Measurements from ENCODE around the gene NDFIP2.

The NDFIP2 gene

GRCh38 chr13:79483086-79483706 lies 2.2 kb downstream of the NDFIP2 start:
- no peak for TF ChIP-seq CTCF (IDR thresholded peaks at IDR 0.05; ENCODE audit: low read depth, low read length)
- DNase-seq: no peak
- no peaks in the 10 kb centered on the region for H3K27me3 ChIP-seq (ENCODE audit: insufficient read depth, low read depth, severe bottlenecking)
- H3K4me3 ChIP-seq (ENCODE audit: low read depth, low read length): no peak overlapping the region
- no peaks in the 10 kb centered on the region for H3K36me3 ChIP-seq
- no peaks in the 10 kb centered on the region for H3K9me3 ChIP-seq (ENCODE audit: severe bottlenecking)
- H3K27ac ChIP-seq: no peak overlapping the region

- no peak for TF ChIP-seq CTCF (IDR thresholded peaks at IDR 0.05; ENCODE audit: low read depth, low read length)
- Histone ChIP-seq H3K36me3 (no peaks in the 10 kb centered on the region), H3K27me3 (ENCODE audit: insufficient read depth, low read depth, severe bottlenecking) (no peaks in the 10 kb centered on the region), H3K27ac (no peak overlapping the region), H3K9me3 (ENCODE audit: severe bottlenecking) (no peaks in the 10 kb centered on the region), H3K4me3 (ENCODE audit: low read depth, low read length) (no peak overlapping the region)
- no peak for DNase-seq
Observed at GRCh38 chr13:79485014-79485811, 4.3 kb downstream of the NDFIP2 start.

- no peak for DNase-seq
- Histone ChIP-seq H3K27ac (no peak overlapping the region), H3K36me3 (no peaks in the 10 kb centered on the region), H3K27me3 (ENCODE audit: insufficient read depth, low read depth, severe bottlenecking) (no peaks in the 10 kb centered on the region), H3K9me3 (ENCODE audit: severe bottlenecking) (no peaks in the 10 kb centered on the region), H3K4me3 (ENCODE audit: low read depth, low read length) (no peak overlapping the region)
- TF ChIP-seq CTCF (IDR thresholded peaks at IDR 0.05; ENCODE audit: low read depth, low read length): no peak
Observed at GRCh38 chr13:79486433-79487188, 5.7 kb downstream of the NDFIP2 start.

- Histone ChIP-seq H3K27ac (no peak overlapping the region), H3K27me3 (ENCODE audit: insufficient read depth, low read depth, severe bottlenecking) (no peaks in the 10 kb centered on the region), H3K9me3 (ENCODE audit: severe bottlenecking) (no peaks in the 10 kb centered on the region), H3K36me3 (no peaks in the 10 kb centered on the region), H3K4me3 (ENCODE audit: low read depth, low read length) (no peak overlapping the region)
- no peak for TF ChIP-seq CTCF (IDR thresholded peaks at IDR 0.05; ENCODE audit: low read depth, low read length)
- no peak for DNase-seq
Observed at GRCh38 chr13:79490326-79490725, 9.4 kb downstream of the NDFIP2 start.

GRCh38 chr13:79490824-79491223 lies 9.9 kb downstream of the NDFIP2 start:
- TF ChIP-seq CTCF (IDR thresholded peaks at IDR 0.05; ENCODE audit: low read depth, low read length): no peak
- Histone ChIP-seq H3K27me3 (ENCODE audit: insufficient read depth, low read depth, severe bottlenecking) (no peaks in the 10 kb centered on the region), H3K9me3 (ENCODE audit: severe bottlenecking) (no peaks in the 10 kb centered on the region), H3K4me3 (ENCODE audit: low read depth, low read length) (no peak overlapping the region), H3K36me3 (no peaks in the 10 kb centered on the region), H3K27ac (no peak overlapping the region)
- no peak for DNase-seq
